ENCODE data around the gene CTAGE1.

- TF ChIP-seq POLR2AphosphoS5 (IDR thresholded peaks at IDR 0.05) (no peak), CTCF (IDR thresholded peaks at IDR 0.05) (no peak)
Observed at GRCh38 chr18:22367303-22367702, 50.4 kb downstream of the CTAGE1 start.

All from esophagus muscularis mucosa (tissue), 3 donors.